ENCODE data around the gene GANC.

GANC gene

DNA sequence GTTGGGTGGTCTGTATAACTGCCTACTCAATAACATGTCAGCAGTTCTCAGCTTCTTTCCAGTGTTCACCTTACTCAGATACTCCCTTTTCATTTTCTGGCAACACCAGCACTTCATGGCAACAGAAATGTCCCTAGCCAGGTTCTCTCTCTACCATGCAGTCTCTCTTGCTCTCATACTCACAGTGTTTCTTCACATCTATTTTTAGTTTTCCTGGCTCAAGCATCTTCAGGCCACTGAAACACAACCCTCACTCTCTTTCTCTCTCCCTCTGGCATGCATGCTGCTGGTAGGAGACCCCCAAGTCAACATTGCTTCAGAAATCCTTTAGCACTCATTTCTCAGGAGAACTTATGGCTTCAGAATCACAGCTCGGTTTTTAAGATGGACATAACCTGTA lies 86.2 kb downstream of the GANC start, which contains the start of gene CAPN3:
CAPN3 (plus strand) TSS at position 253 of the 400 bp plus-strand sequence. CDS start 305 bp downstream, outside the sequence.
- Histone ChIP-seq H3K36me3 (no peaks in the 10 kb centered on the region), H3K27me3 (ENCODE audit: insufficient read depth, low read depth, severe bottlenecking) (no peaks in the 10 kb centered on the region), H3K27ac (peak within 1 kb of the TSS; percentile 28; the same call in 1 of the 2 replicates), H3K4me3 (ENCODE audit: low read depth, low read length) (no peak within 1 kb of the TSS), H3K9me3 (ENCODE audit: severe bottlenecking) (no peaks in the 10 kb centered on the region)
- DNase-seq: no peak
- TF ChIP-seq, protein P1, sequence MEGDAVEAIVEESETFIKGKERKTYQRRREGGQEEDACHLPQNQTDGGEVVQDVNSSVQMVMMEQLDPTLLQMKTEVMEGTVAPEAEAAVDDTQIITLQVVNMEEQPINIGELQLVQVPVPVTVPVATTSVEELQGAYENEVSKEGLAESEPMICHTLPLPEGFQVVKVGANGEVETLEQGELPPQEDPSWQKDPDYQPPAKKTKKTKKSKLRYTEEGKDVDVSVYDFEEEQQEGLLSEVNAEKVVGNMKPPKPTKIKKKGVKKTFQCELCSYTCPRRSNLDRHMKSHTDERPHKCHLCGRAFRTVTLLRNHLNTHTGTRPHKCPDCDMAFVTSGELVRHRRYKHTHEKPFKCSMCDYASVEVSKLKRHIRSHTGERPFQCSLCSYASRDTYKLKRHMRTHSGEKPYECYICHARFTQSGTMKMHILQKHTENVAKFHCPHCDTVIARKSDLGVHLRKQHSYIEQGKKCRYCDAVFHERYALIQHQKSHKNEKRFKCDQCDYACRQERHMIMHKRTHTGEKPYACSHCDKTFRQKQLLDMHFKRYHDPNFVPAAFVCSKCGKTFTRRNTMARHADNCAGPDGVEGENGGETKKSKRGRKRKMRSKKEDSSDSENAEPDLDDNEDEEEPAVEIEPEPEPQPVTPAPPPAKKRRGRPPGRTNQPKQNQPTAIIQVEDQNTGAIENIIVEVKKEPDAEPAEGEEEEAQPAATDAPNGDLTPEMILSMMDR (IDR thresholded peaks at IDR 0.05; ENCODE audit: low read depth, low read length): no peak

DNA sequence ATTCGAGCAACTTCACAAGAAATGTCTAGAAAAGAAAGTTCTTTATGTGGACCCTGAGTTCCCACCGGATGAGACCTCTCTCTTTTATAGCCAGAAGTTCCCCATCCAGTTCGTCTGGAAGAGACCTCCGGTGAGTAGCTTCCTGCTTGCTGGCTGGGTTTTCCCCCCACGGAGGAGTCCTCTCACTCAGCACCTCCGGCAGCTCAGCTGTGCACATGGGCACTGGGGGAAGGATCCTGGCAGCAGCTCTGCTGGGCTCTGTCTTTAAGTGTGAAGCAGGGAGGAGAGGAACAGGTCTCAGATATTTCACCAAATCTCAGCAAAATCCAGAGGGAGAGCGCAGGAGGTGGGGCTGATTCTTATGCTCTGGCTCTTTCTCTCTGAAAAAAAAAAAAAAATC lies 87.0 kb downstream of the GANC start:
- Histone ChIP-seq H3K27me3 (ENCODE audit: insufficient read depth, low read depth, severe bottlenecking) (no peaks in the 10 kb centered on the region), H3K9me3 (ENCODE audit: severe bottlenecking) (no peaks in the 10 kb centered on the region), H3K27ac (no peak overlapping the region), H3K4me3 (ENCODE audit: low read depth, low read length) (no peak overlapping the region), H3K36me3 (no peaks in the 10 kb centered on the region)
- TF ChIP-seq, protein P1 (IDR thresholded peaks at IDR 0.05; ENCODE audit: low read depth, low read length): no peak
- DNase-seq: no peak

DNA sequence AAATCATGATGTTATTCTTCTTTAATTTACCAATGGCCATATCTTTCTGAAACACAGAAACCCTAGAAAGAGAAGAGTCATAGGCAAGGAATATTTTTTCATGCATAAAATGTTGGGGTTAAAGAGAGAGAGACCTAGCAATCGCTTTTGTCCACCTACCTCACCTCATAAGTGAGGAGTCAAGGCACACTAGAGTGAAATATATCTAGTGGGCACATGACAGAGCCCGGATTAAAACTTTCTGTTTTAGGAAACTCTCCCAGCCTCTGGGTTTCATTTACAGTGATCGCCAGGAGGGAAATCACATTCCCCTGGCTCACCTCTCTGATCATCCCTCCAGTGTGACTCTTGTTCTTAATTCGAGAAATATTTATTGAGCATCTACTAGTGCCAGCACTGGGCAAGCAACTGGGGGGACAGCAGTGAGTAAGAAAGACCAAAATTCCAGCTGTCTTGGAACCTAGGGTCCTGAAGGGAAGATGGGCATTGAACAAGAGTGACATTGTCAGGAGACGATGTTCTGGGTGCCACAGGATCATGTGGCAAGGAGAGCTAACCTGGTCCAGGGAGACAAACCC lies 87.6 kb downstream of the GANC start:
- TF ChIP-seq, protein P1 (IDR thresholded peaks at IDR 0.05; ENCODE audit: low read depth, low read length): no peak
- Histone ChIP-seq H3K27ac (no peak overlapping the region), H3K4me3 (ENCODE audit: low read depth, low read length) (no peak overlapping the region), H3K27me3 (ENCODE audit: insufficient read depth, low read depth, severe bottlenecking) (no peaks in the 10 kb centered on the region), H3K9me3 (ENCODE audit: severe bottlenecking) (no peaks in the 10 kb centered on the region), H3K36me3 (no peaks in the 10 kb centered on the region)
- no peak for DNase-seq

DNA sequence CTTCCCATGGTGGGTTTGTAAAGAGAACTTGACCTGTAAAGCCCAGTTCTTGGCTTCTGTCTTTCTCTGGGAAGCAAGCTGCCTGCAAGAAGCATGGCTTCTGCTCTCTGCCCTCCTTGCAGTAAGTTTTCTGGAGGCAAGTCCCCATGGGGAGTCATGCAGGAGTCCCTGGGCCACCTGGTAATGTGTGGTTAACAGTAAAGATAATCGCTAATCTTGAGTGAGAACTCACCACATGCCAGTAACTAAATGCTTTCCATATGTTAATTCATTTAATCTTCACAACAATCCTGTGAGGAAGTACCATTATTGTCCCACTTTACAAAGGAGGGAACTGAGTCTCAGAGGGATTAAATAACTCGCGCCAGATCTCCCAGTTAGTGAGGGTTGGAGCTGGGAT lies 90.5 kb downstream of the GANC start:
- Histone ChIP-seq H3K4me3 (ENCODE audit: low read depth, low read length) (no peak overlapping the region), H3K9me3 (ENCODE audit: severe bottlenecking) (no peaks in the 10 kb centered on the region), H3K27ac (peak overlapping the region; percentile 28; the same call in 1 of the 2 replicates), H3K36me3 (no peaks in the 10 kb centered on the region), H3K27me3 (ENCODE audit: insufficient read depth, low read depth, severe bottlenecking) (no peaks in the 10 kb centered on the region)
- TF ChIP-seq, protein P1 (IDR thresholded peaks at IDR 0.05; ENCODE audit: low read depth, low read length): no peak
- no peak for DNase-seq

DNA sequence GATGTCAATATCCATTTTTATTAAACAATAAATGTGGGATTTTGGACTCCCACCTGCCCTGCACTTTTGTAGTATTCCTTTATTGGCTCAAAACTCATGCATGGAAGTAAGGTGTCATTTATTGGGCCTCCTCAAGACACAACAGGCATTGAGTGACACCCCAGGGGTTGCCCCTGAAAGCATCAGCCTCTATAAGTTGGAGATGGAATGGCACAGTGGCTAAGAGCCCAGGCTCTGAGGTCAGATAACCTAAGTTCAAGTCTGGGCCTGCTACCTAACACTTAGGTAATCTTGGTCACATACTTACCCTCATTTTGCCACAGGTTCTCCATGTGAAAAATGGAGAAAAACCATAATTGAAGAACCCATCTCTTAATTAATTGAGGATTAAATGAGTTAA lies 90.9 kb downstream of the GANC start:
- no peak overlapping the region for H3K4me3 ChIP-seq (ENCODE audit: low read depth, low read length)
- no peaks in the 10 kb centered on the region for H3K27me3 ChIP-seq (ENCODE audit: insufficient read depth, low read depth, severe bottlenecking)
- TF ChIP-seq, protein P1 (IDR thresholded peaks at IDR 0.05; ENCODE audit: low read depth, low read length): no peak
- H3K27ac ChIP-seq: peak overlapping the region; percentile 28; the same call in 1 of the 2 replicates
- DNase-seq: peak; percentile 27
- H3K36me3 ChIP-seq: no peaks in the 10 kb centered on the region
- H3K9me3 ChIP-seq (ENCODE audit: severe bottlenecking): peaks cover 2% of the 10 kb centered on the region

DNA sequence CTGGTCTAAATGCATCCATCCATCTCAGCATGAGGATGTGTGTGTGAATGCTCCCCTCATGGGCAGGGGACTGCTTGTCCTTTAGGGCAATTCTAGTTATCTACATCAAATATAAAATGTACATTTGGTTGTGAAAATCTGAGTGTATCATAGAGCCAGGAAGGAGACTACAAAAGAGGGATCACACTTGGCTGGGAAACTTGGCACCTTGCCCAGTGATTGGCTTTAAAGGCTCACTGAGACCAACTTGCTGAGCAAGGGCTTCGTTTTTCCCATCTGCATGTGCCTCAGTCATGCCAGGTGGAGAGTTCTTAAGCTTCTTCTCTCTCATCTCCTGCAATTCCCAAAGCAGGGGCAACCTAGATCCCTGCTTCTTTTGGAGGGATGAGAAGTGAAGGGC lies 91.5 kb downstream of the GANC start:
- Histone ChIP-seq H3K27me3 (ENCODE audit: insufficient read depth, low read depth, severe bottlenecking) (no peaks in the 10 kb centered on the region), H3K9me3 (ENCODE audit: severe bottlenecking) (peaks cover 2% of the 10 kb centered on the region), H3K4me3 (ENCODE audit: low read depth, low read length) (no peak overlapping the region), H3K27ac (peak overlapping the region; percentile 39), H3K36me3 (no peaks in the 10 kb centered on the region)
- peak; percentile 44 for DNase-seq
- TF ChIP-seq, protein P1 (IDR thresholded peaks at IDR 0.05; ENCODE audit: low read depth, low read length): no peak
